Upper lobe of left lung (tissue), 4 donors: ENCODE measurements around the gene TPMT.

ENCODE experiments used
- EP300 ChIP-seq, 4 donors: sonication (generic); formaldehyde crosslinking; IDR thresholded peaks; one replicate each; pipeline ENCODE4 v1.5.1; 2017; ENCODE audit warnings: antibody characterized with exemption in 4 of 4, control low read depth in 2 of 4
- POLR2A ChIP-seq, 4 donors: fragments of 450-650 bp; IDR thresholded peaks; one replicate each; pipeline ENCODE4 v1.5.1; 2016 to 2017; ENCODE audit warnings: antibody characterized with exemption in 4 of 4, mild to moderate bottlenecking in 2 of 4
- TF ChIP-seq, protein P1 (sequence below), 6 experiments: fragments of 450-650 bp in 4 of 6; fragments of 200-600 bp in 2 of 6; sonication (generic) in 2 of 6; IDR thresholded peaks; one replicate each; pipeline ENCODE4 v1.5.1; 2016 to 2019; ENCODE audit warnings: antibody characterized with exemption in 6 of 6

DNA sequence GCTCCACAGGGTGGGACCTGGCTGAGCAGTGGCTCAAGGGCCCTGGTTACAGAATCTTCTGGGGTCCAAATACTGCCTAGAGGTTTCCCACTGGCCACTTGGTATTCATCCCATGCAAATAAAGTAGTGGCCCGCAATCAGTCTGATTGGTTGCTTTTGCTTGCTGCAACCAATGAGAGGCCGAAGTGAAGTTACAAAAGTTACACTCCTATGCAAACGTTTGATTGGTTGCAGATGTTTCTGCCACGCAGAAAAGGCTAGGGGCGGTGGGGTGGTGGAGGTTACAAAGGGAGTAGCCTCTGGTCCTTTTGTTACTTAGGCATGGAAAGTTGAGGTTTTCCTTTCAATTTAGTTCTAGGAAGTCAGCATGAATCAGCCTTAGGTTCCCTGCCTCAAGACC lies 28.8 kb downstream of the TPMT start:
- TF ChIP-seq, protein P1, sequence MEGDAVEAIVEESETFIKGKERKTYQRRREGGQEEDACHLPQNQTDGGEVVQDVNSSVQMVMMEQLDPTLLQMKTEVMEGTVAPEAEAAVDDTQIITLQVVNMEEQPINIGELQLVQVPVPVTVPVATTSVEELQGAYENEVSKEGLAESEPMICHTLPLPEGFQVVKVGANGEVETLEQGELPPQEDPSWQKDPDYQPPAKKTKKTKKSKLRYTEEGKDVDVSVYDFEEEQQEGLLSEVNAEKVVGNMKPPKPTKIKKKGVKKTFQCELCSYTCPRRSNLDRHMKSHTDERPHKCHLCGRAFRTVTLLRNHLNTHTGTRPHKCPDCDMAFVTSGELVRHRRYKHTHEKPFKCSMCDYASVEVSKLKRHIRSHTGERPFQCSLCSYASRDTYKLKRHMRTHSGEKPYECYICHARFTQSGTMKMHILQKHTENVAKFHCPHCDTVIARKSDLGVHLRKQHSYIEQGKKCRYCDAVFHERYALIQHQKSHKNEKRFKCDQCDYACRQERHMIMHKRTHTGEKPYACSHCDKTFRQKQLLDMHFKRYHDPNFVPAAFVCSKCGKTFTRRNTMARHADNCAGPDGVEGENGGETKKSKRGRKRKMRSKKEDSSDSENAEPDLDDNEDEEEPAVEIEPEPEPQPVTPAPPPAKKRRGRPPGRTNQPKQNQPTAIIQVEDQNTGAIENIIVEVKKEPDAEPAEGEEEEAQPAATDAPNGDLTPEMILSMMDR (IDR thresholded peaks at IDR 0.05): no peak
- no peak for TF ChIP-seq EP300 (IDR thresholded peaks at IDR 0.05)
- TF ChIP-seq POLR2A (IDR thresholded peaks at IDR 0.05): no peak
